GM12878 (cell line): ENCODE measurements around the gene MCF2L2.

Source experiments
- ETV6 ChIP-seq, 2 experiments: fragments of 450-650 bp in 1 of 2; IDR thresholded peaks in 1 of 2; conservative IDR thresholded peaks in 1 of 2; 2 replicates each; pipeline ENCODE4 v1.6.1; 2014; ENCODE audit warnings: antibody characterized with exemption in 1 of 2, borderline replicate concordance in 1 of 2, low read depth in 1 of 2, mild to moderate bottlenecking in 1 of 2, moderate library complexity in 1 of 2
- POLR2AphosphoS5 ChIP-seq: IDR thresholded peaks from 2 replicates; pipeline ENCODE4 v1.6.1; 2011; ENCODE audit warnings: mild to moderate bottlenecking, low read length, inconsistent platforms
- SIN3A ChIP-seq: IDR thresholded peaks from 2 replicates; pipeline ENCODE4 v1.6.1; 2012; ENCODE audit warnings: low read depth, low read length, improper control_type of control experiment
- SMC3 ChIP-seq: IDR thresholded peaks from 2 replicates; pipeline ENCODE4 v1.6.1; 2011; ENCODE audit warnings: low read length, improper control_type of control experiment, borderline replicate concordance
- TF ChIP-seq, protein P1 (sequence below), 3 experiments: IDR thresholded peaks in 2 of 3; conservative IDR thresholded peaks in 1 of 3; 2 replicates each; pipeline ENCODE4 v1.5.1; 2011; ENCODE audit warnings: low read depth in 3 of 3, low read length in 3 of 3, mild to moderate bottlenecking in 3 of 3, control low read depth in 2 of 3, moderate library complexity in 2 of 3, inconsistent platforms in 1 of 3, mixed read lengths in 1 of 3; ENCODE audit not compliant: control insufficient read depth in 2 of 3, insufficient read depth in 1 of 3; ENCODE audit errors: extremely low read depth in 1 of 3
- TF ChIP-seq, protein P2 (sequence below): IDR thresholded peaks from 2 replicates; pipeline ENCODE4 v1.6.1; 2012; ENCODE audit warnings: low read depth, low read length, improper control_type of control experiment
- TF ChIP-seq, protein P3 (sequence below): fragments of 450-650 bp; IDR thresholded peaks from 2 replicates; pipeline ENCODE4 v1.6.1; 2017; ENCODE audit warnings: mild to moderate bottlenecking

DNA sequence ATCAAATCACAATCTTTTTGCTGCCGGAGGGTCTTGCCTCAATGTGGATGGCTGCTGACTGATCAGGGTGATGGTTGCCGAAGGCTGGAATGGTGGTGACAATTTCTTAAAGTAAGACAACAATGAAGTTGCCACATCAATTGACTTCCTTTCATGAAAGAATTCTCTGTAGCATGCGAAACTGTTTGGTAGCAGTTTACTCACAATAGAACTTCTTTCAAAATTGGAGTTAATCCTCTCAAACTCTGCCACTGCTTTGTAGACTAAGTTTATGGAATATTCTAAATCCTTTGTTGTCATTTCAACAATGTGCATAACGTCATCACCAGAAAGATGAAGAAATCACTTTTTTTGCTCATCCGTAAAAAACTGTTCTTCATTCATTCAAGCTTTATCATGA, 109.5 kb downstream of the MCF2L2 start:
- TF ChIP-seq SIN3A (no peak), POLR2AphosphoS5 (no peak), SMC3 (no peak), ETV6 (conservative IDR thresholded peaks at IDR 0.05 in 1 of 2, IDR thresholded peaks at IDR 0.05 in 1 of 2; ENCODE audit: borderline replicate concordance in 1 of 2, low read depth in 1 of 2) (no peak)
- TF ChIP-seq, protein P1, sequence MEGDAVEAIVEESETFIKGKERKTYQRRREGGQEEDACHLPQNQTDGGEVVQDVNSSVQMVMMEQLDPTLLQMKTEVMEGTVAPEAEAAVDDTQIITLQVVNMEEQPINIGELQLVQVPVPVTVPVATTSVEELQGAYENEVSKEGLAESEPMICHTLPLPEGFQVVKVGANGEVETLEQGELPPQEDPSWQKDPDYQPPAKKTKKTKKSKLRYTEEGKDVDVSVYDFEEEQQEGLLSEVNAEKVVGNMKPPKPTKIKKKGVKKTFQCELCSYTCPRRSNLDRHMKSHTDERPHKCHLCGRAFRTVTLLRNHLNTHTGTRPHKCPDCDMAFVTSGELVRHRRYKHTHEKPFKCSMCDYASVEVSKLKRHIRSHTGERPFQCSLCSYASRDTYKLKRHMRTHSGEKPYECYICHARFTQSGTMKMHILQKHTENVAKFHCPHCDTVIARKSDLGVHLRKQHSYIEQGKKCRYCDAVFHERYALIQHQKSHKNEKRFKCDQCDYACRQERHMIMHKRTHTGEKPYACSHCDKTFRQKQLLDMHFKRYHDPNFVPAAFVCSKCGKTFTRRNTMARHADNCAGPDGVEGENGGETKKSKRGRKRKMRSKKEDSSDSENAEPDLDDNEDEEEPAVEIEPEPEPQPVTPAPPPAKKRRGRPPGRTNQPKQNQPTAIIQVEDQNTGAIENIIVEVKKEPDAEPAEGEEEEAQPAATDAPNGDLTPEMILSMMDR (IDR thresholded peaks at IDR 0.05 in 2 of 3, conservative IDR thresholded peaks at IDR 0.05 in 1 of 3; ENCODE audit: control insufficient read depth in 2 of 3, extremely low read depth in 1 of 3, insufficient read depth in 1 of 3, low read depth in 3 of 3, low read length in 3 of 3): no peak
- TF ChIP-seq, protein P2, sequence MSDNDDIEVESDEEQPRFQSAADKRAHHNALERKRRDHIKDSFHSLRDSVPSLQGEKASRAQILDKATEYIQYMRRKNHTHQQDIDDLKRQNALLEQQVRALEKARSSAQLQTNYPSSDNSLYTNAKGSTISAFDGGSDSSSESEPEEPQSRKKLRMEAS: no peak
- TF ChIP-seq, protein P3, sequence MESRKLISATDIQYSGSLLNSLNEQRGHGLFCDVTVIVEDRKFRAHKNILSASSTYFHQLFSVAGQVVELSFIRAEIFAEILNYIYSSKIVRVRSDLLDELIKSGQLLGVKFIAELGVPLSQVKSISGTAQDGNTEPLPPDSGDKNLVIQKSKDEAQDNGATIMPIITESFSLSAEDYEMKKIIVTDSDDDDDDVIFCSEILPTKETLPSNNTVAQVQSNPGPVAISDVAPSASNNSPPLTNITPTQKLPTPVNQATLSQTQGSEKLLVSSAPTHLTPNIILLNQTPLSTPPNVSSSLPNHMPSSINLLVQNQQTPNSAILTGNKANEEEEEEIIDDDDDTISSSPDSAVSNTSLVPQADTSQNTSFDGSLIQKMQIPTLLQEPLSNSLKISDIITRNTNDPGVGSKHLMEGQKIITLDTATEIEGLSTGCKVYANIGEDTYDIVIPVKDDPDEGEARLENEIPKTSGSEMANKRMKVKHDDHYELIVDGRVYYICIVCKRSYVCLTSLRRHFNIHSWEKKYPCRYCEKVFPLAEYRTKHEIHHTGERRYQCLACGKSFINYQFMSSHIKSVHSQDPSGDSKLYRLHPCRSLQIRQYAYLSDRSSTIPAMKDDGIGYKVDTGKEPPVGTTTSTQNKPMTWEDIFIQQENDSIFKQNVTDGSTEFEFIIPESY: no peak
